Endothelial cell of umbilical vein (primary cell): ENCODE measurements around the gene CD68. TPM values are rescaled to one million over a fixed set of nuclear protein-coding genes. Genes with fewer than 3 reads are reported as not detected.

ENCODE experiments used
- BruUV-seq: library from RNA; stranded (reverse); fragments of 400-500 nt; replicated peaks from 2 replicates; lab custom pipeline; 2021; lab: Mats Ljungman, UMichigan
- CTCF ChIA-PET: fragments of 300-600, 350-600 bp; sonication (Branson Sonifier 250); formaldehyde crosslinking; loops from one replicate; lab custom pipeline; 2021; ENCODE audit warnings: antibody characterized with exemption, inconsistent platforms; lab: Charles Lee
- POLR2A ChIA-PET: fragments of 300-600, 350-600 bp; sonication (Branson Sonifier 250); formaldehyde crosslinking; loops from one replicate; lab custom pipeline; 2021; ENCODE audit warnings: antibody characterized with exemption, inconsistent platforms; lab: Charles Lee
- DNase-seq: peaks from one replicate; pipeline ENCODE4 v3.0.0-alpha.2; 2011; ENCODE audit warnings: low read depth, low spot score
- FAIRE-seq: peaks from 2 replicates; lab custom pipeline; 2011; peaks lifted over from hg19 to GRCh38; lab: Jason Lieb, UNC
- H2AFZ ChIP-seq: 2 replicates; pipeline ENCODE4 v1.6.0; 2012; ENCODE audit warnings: low read depth, low read length, control low read depth, inconsistent platforms
- H3K27ac ChIP-seq: 2 replicates; pipeline ENCODE4 v1.5.1; 2011; ENCODE audit warnings: low read depth, mild to moderate bottlenecking, control low read depth, low read length, moderate library complexity; ENCODE audit not compliant: insufficient read depth
- H3K27me3 ChIP-seq, 2 experiments: 2 replicates each; pipeline versions ENCODE4 v1.6.0 to v1.6.1; 2011; ENCODE audit warnings: low read length in 2 of 2, mixed read lengths in 1 of 2; ENCODE audit not compliant: control insufficient read depth in 2 of 2, insufficient read depth in 2 of 2
- H3K36me3 ChIP-seq, 2 experiments: 2 replicates in 1 of 2; 3 replicates in 1 of 2; pipeline ENCODE4 v1.5.1; 2011; ENCODE audit warnings: low read length in 2 of 2, mild to moderate bottlenecking in 1 of 2, moderate library complexity in 1 of 2; ENCODE audit not compliant: control insufficient read depth in 2 of 2, insufficient read depth in 2 of 2; ENCODE audit errors: extremely low read depth in 1 of 2
- H3K4me1 ChIP-seq: 3 replicates; pipeline ENCODE4 v1.5.1; 2011; ENCODE audit warnings: mild to moderate bottlenecking, low read length; ENCODE audit not compliant: control insufficient read depth, insufficient read depth; ENCODE audit errors: extremely low read depth
- H3K4me2 ChIP-seq: 2 replicates; pipeline ENCODE4 v1.6.1; 2011; ENCODE audit warnings: low read length, control low read depth, mixed read lengths; ENCODE audit not compliant: insufficient read depth
- H3K4me3 ChIP-seq, 3 experiments: fragments of 200-600 bp in 1 of 3; sonication (generic), shearing (Covaris generic) in 1 of 3; replicated peaks in 1 of 3; 2 replicates each; pipeline ENCODE4 v1.5.1; 2011 to 2016; ENCODE audit warnings: control low read depth in 3 of 3, low read length in 3 of 3, mild to moderate bottlenecking in 2 of 3, inconsistent platforms in 1 of 3, low read depth in 1 of 3, moderate library complexity in 1 of 3; ENCODE audit not compliant: insufficient read depth in 1 of 3
- H3K79me2 ChIP-seq: 2 replicates; pipeline ENCODE4 v1.6.0; 2012; ENCODE audit warnings: low read length, inconsistent platforms; ENCODE audit not compliant: control insufficient read depth, insufficient read depth
- H3K9ac ChIP-seq: replicated peaks from 2 replicates; pipeline ENCODE3; 2011; ENCODE audit warnings: low read length, control low read depth; ENCODE audit not compliant: insufficient read depth; ENCODE audit errors: extremely low read depth
- H3K9me1 ChIP-seq: replicated peaks from 3 replicates; pipeline ENCODE4 v1.6.0; 2011; ENCODE audit warnings: mild to moderate bottlenecking, low read length; ENCODE audit not compliant: control insufficient read depth, insufficient read depth; ENCODE audit errors: extremely low read depth
- H3K9me3 ChIP-seq: replicated peaks from 2 replicates; pipeline ENCODE4 v1.5.1; 2012; ENCODE audit warnings: low read length, inconsistent platforms; ENCODE audit not compliant: control insufficient read depth, insufficient read depth
- H4K20me1 ChIP-seq: replicated peaks from 2 replicates; pipeline ENCODE3; 2011; ENCODE audit warnings: mild to moderate bottlenecking, low read length; ENCODE audit not compliant: control insufficient read depth, insufficient read depth; ENCODE audit errors: extremely low read depth
- EZH2 ChIP-seq: IDR thresholded peaks from 2 replicates; pipeline ENCODE4 v1.6.1; 2012; ENCODE audit warnings: borderline replicate concordance, low read depth, mild to moderate bottlenecking, moderate library complexity, low read length, inconsistent platforms; ENCODE audit not compliant: severe bottlenecking
- FOS ChIP-seq: IDR thresholded peaks from 2 replicates; pipeline ENCODE4 v1.6.1; 2011; ENCODE audit warnings: mild to moderate bottlenecking, low read length, moderate library complexity, borderline replicate concordance; ENCODE audit not compliant: insufficient read depth
- GATA2 ChIP-seq: IDR thresholded peaks from 2 replicates; pipeline ENCODE4 v1.7.0; 2011; ENCODE audit warnings: low read depth, mild to moderate bottlenecking, moderate library complexity, mixed read lengths, low read length; ENCODE audit not compliant: insufficient read length, insufficient read depth
- JUN ChIP-seq: IDR thresholded peaks from 2 replicates; pipeline ENCODE4 v1.6.1; 2011; ENCODE audit warnings: borderline replicate concordance, low read depth; ENCODE audit not compliant: insufficient read length, insufficient read depth
- MYC ChIP-seq: IDR thresholded peaks from one replicate; pipeline ENCODE4 v1.6.1; 2011; ENCODE audit warnings: mild to moderate bottlenecking, low read depth, low read length
- POLR2A ChIP-seq: IDR thresholded peaks from 2 replicates; pipeline ENCODE4 v1.6.1; 2012; ENCODE audit warnings: low read depth, mild to moderate bottlenecking, control low read depth, low read length
- POLR2AphosphoS5 ChIP-seq: IDR thresholded peaks from 2 replicates; pipeline ENCODE4 v1.6.1; 2012; ENCODE audit warnings: low read depth, mild to moderate bottlenecking, control low read depth, low read length, moderate library complexity; ENCODE audit not compliant: insufficient read depth
- dilution Hi-C: fragments of 300-500 bp; cut with MboI; formaldehyde crosslinking; loops from one replicate; pipeline ENCODE4 v1.15.0; 2019; ENCODE audit warnings: low sequenced_read_pairs; ENCODE audit not compliant: extremely low pct_ligation_motif_present
- intact Hi-C: fragments of 100-400 bp; cut with micrococcal nuclease; formaldehyde crosslinking; loops from one replicate; pipeline ENCODE4 v1.10.0; 2022
- polyA plus RNA-seq, 4 experiments: library from polyadenylated mRNA; depleted of rRNA in 3 of 4; stranded (reverse) in 3 of 4; unstranded in 1 of 4; fragments of >200 nt; gene quantifications; 2 replicates each; pipeline versions ENCODE4 v1.2.1 to v1.2.3, GENCODE V29; 2011 to 2012; ENCODE audit warnings: missing spikeins in 1 of 4
- total RNA-seq: library from RNA; stranded (reverse); gene quantifications from 2 replicates; pipeline ENCODE4 v1.2.3, GENCODE V29; 2021
- TF ChIP-seq, protein P1 (sequence below): IDR thresholded peaks from 2 replicates; pipeline ENCODE4 v1.6.1; 2011; ENCODE audit not compliant: insufficient read depth, insufficient read length
- TF ChIP-seq, protein P2 (sequence below), 2 donors: IDR thresholded peaks; 1 replicate in 1 of 2; 2 replicates in 1 of 2; pipeline ENCODE4 v1.5.1; 2011; ENCODE audit warnings: low read length in 2 of 2, mild to moderate bottlenecking in 2 of 2, moderate library complexity in 2 of 2, control low read depth in 1 of 2, inconsistent platforms in 1 of 2, low read depth in 1 of 2; ENCODE audit not compliant: insufficient read depth in 1 of 2; ENCODE audit errors: extremely low read depth in 1 of 2

CD68 gene
- total and polyA plus RNA-seq, 2 donors (not counting 3 experiments of a cell fraction or from before 2014, with no cell fraction given) = 2.9 to 30.8 TPM

DNA sequence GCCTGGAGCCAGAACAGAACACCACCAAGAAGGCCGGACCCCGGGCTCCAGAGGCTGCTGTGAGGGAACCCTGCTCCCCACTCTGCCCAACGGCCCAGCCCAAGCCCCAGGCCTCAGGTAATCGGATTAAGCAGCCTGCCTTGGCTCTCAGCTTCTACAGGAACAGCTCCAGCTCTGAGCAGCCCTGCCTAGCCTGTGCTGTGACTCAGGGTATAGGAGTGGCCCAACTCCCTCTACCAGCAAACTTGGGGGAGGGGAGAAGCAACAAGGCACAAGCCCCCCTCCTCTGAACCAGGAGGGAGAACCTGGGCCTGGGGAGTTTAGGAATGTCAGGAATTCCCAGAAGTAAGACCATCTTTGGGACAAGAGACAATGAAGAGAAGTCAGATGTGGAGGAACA lies 11.3 kb downstream of the CD68 start:
- no TSS peak for BruUV-seq
- intact Hi-C loops = no loop called here
- dilution Hi-C loops = no loop called here

More for the DNA sequence above, 11.3 kb downstream of the CD68 start:
- Histone ChIP-seq H3K4me1 (peaks cover 10% of the 10 kb centered on the region), H3K9me3 (no peaks in the 10 kb centered on the region), H3K9ac (no peak overlapping the region), H4K20me1 (no peaks in the 10 kb centered on the region), H3K9me1 (no peaks in the 10 kb centered on the region), H3K4me3 (no peak overlapping the region), H3K36me3 (peaks cover 15 to 50% of the 10 kb centered on the region in 2 experiments), H3K79me2 (peaks cover 2% of the 10 kb centered on the region), H2AFZ (no peak overlapping the region), H3K4me2 (no peak overlapping the region), H3K27me3 (no peaks in the 10 kb centered on the region), H3K27ac (no peak overlapping the region)
- ChIA-PET CTCF (interaction anchor here (2.3 to 5.1 kb wide), 3 partner anchors 12 to 29 kb away, joined by 40 to 61 read pairs (median 48); partner anchors contain the start of genes CD68 and SENP3), POLR2A (interaction anchor here (1.9 kb wide), 1 partner anchor 11 kb away, joined by 6 read pairs; the partner anchor contains the start of gene CD68)
- DNase-seq = no peak
- FAIRE-seq = no peak
- TF ChIP-seq EZH2 = no peak
- no peak for TF ChIP-seq POLR2AphosphoS5
- no peak for TF ChIP-seq JUN
- TF ChIP-seq, protein P1, sequence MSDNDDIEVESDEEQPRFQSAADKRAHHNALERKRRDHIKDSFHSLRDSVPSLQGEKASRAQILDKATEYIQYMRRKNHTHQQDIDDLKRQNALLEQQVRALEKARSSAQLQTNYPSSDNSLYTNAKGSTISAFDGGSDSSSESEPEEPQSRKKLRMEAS = no peak
- no peak for TF ChIP-seq FOS
- TF ChIP-seq POLR2A = no peak
- TF ChIP-seq, protein P2, sequence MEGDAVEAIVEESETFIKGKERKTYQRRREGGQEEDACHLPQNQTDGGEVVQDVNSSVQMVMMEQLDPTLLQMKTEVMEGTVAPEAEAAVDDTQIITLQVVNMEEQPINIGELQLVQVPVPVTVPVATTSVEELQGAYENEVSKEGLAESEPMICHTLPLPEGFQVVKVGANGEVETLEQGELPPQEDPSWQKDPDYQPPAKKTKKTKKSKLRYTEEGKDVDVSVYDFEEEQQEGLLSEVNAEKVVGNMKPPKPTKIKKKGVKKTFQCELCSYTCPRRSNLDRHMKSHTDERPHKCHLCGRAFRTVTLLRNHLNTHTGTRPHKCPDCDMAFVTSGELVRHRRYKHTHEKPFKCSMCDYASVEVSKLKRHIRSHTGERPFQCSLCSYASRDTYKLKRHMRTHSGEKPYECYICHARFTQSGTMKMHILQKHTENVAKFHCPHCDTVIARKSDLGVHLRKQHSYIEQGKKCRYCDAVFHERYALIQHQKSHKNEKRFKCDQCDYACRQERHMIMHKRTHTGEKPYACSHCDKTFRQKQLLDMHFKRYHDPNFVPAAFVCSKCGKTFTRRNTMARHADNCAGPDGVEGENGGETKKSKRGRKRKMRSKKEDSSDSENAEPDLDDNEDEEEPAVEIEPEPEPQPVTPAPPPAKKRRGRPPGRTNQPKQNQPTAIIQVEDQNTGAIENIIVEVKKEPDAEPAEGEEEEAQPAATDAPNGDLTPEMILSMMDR (IDR thresholded peaks at IDR 0.05; ENCODE audit: extremely low read depth in 1 of 2, insufficient read depth in 1 of 2, low read depth in 1 of 2, low read length in 2 of 2) = no peak
- TF ChIP-seq MYC = no peak
- no peak for TF ChIP-seq GATA2
